B cell (primary cell): ENCODE data around the gene PRPS1. TPM values are rescaled to one million over a fixed set of nuclear protein-coding genes. Genes with fewer than 3 reads are reported as not detected.

ENCODE experiments used
- ATAC-seq: fragments of 200-7000 bp; cut with Tn5 transposase; one replicate; pipeline ENCODE4 v1.10.0; 2021; ENCODE audit warnings: low read depth, mild to moderate bottlenecking, moderate number of reproducible peaks, moderate library complexity
- CTCF ChIA-PET: fragments of 350-600 bp; sonication (Branson Sonifier 250); formaldehyde crosslinking; loops from one replicate; lab custom pipeline; 2021; ENCODE audit warnings: antibody characterized with exemption, inconsistent platforms; lab: Charles Lee
- POLR2A ChIA-PET: fragments of 350-600 bp; sonication (Branson Sonifier 250); formaldehyde crosslinking; loops from one replicate; lab custom pipeline; 2021; ENCODE audit warnings: antibody characterized with exemption; lab: Charles Lee
- DNase-seq: peaks from one replicate; pipeline ENCODE4 v3.0.0; 2013
- H2AFZ ChIP-seq: 2 replicates; pipeline ENCODE4 v1.6.1; 2012; ENCODE audit warnings: mild to moderate bottlenecking, low read depth, low read length; ENCODE audit not compliant: insufficient read depth, poor library complexity, severe bottlenecking
- H3K27ac ChIP-seq, 2 donors: 1 replicate in 1 of 2; 2 replicates in 1 of 2; pipeline ENCODE4 v1.5.1; 2012 to 2013; ENCODE audit warnings: low read length in 2 of 2, mild to moderate bottlenecking in 2 of 2, moderate library complexity in 1 of 2
- H3K27me3 ChIP-seq, 4 experiments: fragments of 200-600 bp in 1 of 4; sonication (generic) in 1 of 4; replicated peaks in 1 of 4; 1 replicate in 2 of 4; 2 replicates in 2 of 4; pipeline versions ENCODE4 v1.6.1 to v1.7.0; 2013 to 2016; ENCODE audit warnings: low read length in 3 of 4, mild to moderate bottlenecking in 2 of 4, mixed read lengths in 1 of 4, moderate library complexity in 1 of 4; ENCODE audit not compliant: insufficient read depth in 4 of 4, control insufficient read depth in 3 of 4; ENCODE audit errors: control extremely low read depth in 1 of 4
- H3K36me3 ChIP-seq, 2 experiments: replicated peaks in 1 of 2; 1 replicate in 1 of 2; 2 replicates in 1 of 2; pipeline versions ENCODE4 v1.6.1 to v1.7.1; 2013; ENCODE audit warnings: low read length in 1 of 2; ENCODE audit not compliant: insufficient read depth in 2 of 2, control insufficient read depth in 1 of 2; ENCODE audit errors: control extremely low read depth in 1 of 2, extremely low read depth in 1 of 2
- H3K4me1 ChIP-seq, 2 donors: fragments of 200-600 bp in 1 of 2; sonication (generic) in 1 of 2; 1 replicate in 1 of 2; 2 replicates in 1 of 2; pipeline versions ENCODE4 v1.5.1 to v1.6.1; 2013 to 2017; ENCODE audit warnings: low read length in 2 of 2; ENCODE audit not compliant: control insufficient read depth in 2 of 2, insufficient read depth in 2 of 2
- H3K4me2 ChIP-seq: replicated peaks from 2 replicates; pipeline ENCODE3; 2012; ENCODE audit warnings: mild to moderate bottlenecking, low read depth, low read length; ENCODE audit not compliant: poor library complexity, severe bottlenecking
- H3K4me3 ChIP-seq, 5 experiments: fragments of 200-600 bp in 1 of 5; sonication (generic) in 1 of 5; 1 replicate in 3 of 5; 2 replicates in 2 of 5; pipeline versions ENCODE4 v1.5.1 to v1.7.0; 2011 to 2016; ENCODE audit warnings: low read length in 4 of 5, mild to moderate bottlenecking in 4 of 5, low read depth in 2 of 5, control low read depth in 1 of 5, moderate library complexity in 1 of 5; ENCODE audit not compliant: insufficient read depth in 1 of 5; ENCODE audit errors: control extremely low read depth in 1 of 5, extremely low read depth in 1 of 5
- H3K79me2 ChIP-seq: fragments of 200-600 bp; sonication (generic); one replicate; pipeline ENCODE4 v1.6.0; 2016; ENCODE audit warnings: low read length; ENCODE audit not compliant: control insufficient read depth, insufficient read depth
- H3K9ac ChIP-seq: fragments of 200-600 bp; sonication (generic); 2 replicates; pipeline ENCODE4 v1.6.1; 2017; ENCODE audit warnings: mild to moderate bottlenecking, low read length, moderate library complexity
- H3K9me3 ChIP-seq, 3 donors: one replicate each; pipeline versions ENCODE4 v1.6.1 to v1.7.1; 2013; ENCODE audit warnings: low read length in 2 of 3; ENCODE audit not compliant: control insufficient read depth in 2 of 3, insufficient read depth in 1 of 3; ENCODE audit errors: control extremely low read depth in 1 of 3
- H4K20me1 ChIP-seq: 2 replicates; pipeline ENCODE4 v1.6.0; 2012; ENCODE audit warnings: mild to moderate bottlenecking, low read length; ENCODE audit not compliant: insufficient read depth, control insufficient read depth, poor library complexity, severe bottlenecking
- H3K27ac Mint-ChIP-seq: one replicate; pipeline ENCODE4 v1.8.0; 2021; ENCODE audit warnings: mixed read lengths
- H3K27me3 Mint-ChIP-seq: one replicate; pipeline ENCODE4 v1.8.0; 2021; ENCODE audit warnings: mixed read lengths
- H3K4me1 Mint-ChIP-seq: one replicate; pipeline ENCODE4 v1.8.0; 2021; ENCODE audit warnings: mixed read lengths
- H3K4me3 Mint-ChIP-seq: one replicate; pipeline ENCODE4 v1.8.0; 2021; ENCODE audit warnings: mixed read lengths
- H3K9me3 Mint-ChIP-seq: one replicate; pipeline ENCODE4 v1.8.0; 2022; ENCODE audit warnings: mixed read lengths; ENCODE audit not compliant: insufficient read depth
- EZH2 ChIP-seq: IDR thresholded peaks from 2 replicates; pipeline ENCODE4 v1.6.1; 2012; ENCODE audit warnings: borderline replicate concordance, low read depth, mild to moderate bottlenecking, moderate library complexity, low read length; ENCODE audit not compliant: insufficient read depth, poor library complexity, severe bottlenecking
- WGBS: methylation state at CpG from one replicate; pipeline ENCODE4 v1.1.5; 2013; ENCODE audit warnings: missing lambda C conversion rate; ENCODE audit not compliant: insufficient coverage; 5-methylcytosine and 5-hydroxymethylcytosine counted together
- intact Hi-C: fragments of 100-400 bp; cut with micrococcal nuclease; formaldehyde crosslinking; loops from one replicate; pipeline ENCODE4 v1.10.0; 2022
- polyA plus RNA-seq: library from polyadenylated mRNA; depleted of rRNA; stranded (reverse); fragments of >200 nt; gene quantifications from 2 replicates; pipeline ENCODE4 v1.2.3, GENCODE V29; 2012
- total RNA-seq, 2 donors: library from RNA; stranded (reverse); fragments of 120-200 nt in 1 of 2; gene quantifications; 1 replicate in 1 of 2; 2 replicates in 1 of 2; pipeline versions ENCODE4 v1.2.3 to v1.2.4, GENCODE V29; 2013 to 2022
- TF ChIP-seq, protein P1 (sequence below): fragments of 200-600 bp; IDR thresholded peaks from one replicate; pipeline ENCODE4 v1.8.0; 2022; ENCODE audit warnings: antibody characterized with exemption, mild to moderate bottlenecking

Gene PRPS1
- total and polyA plus RNA-seq, 2 donors (not counting 1 experiment from before 2014, with no cell fraction given), result 42.2 to 52.1 TPM

GRCh38 chrX:107624893-107625292, 3.4 kb upstream of the PRPS1 start:
- WGBS, result 100% methylated on average over 2 of the region's 2 CpGs
- Histone ChIP-seq H4K20me1 (no peaks in the 10 kb centered on the region), H3K4me2 (no peak overlapping the region), H3K27ac (no peak overlapping the region), H3K4me1 (peaks cover 4 to 12% of the 10 kb centered on the region in 2 donors), H3K27me3 (no peaks in the 10 kb centered on the region), H3K9ac (no peak overlapping the region), H3K4me3 (no peak overlapping the region), H3K79me2 (peaks cover 15% of the 10 kb centered on the region), H2AFZ (no peak overlapping the region), H3K36me3 (no peaks in the 10 kb centered on the region), H3K9me3 (no peaks in the 10 kb centered on the region)
- H3K4me3 Mint-ChIP-seq, result no peak overlapping the region
- ATAC-seq (no peak), DNase-seq (no peak)
- ChIA-PET POLR2A (no interaction called here), CTCF (no interaction called here)
- H3K4me1 Mint-ChIP-seq, result peaks cover 15% of the 10 kb centered on the region
- TF ChIP-seq EZH2, result no peak
- TF ChIP-seq, protein P1, sequence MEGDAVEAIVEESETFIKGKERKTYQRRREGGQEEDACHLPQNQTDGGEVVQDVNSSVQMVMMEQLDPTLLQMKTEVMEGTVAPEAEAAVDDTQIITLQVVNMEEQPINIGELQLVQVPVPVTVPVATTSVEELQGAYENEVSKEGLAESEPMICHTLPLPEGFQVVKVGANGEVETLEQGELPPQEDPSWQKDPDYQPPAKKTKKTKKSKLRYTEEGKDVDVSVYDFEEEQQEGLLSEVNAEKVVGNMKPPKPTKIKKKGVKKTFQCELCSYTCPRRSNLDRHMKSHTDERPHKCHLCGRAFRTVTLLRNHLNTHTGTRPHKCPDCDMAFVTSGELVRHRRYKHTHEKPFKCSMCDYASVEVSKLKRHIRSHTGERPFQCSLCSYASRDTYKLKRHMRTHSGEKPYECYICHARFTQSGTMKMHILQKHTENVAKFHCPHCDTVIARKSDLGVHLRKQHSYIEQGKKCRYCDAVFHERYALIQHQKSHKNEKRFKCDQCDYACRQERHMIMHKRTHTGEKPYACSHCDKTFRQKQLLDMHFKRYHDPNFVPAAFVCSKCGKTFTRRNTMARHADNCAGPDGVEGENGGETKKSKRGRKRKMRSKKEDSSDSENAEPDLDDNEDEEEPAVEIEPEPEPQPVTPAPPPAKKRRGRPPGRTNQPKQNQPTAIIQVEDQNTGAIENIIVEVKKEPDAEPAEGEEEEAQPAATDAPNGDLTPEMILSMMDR, result no peak
- H3K27me3 Mint-ChIP-seq, result peaks cover 3% of the 10 kb centered on the region
- H3K27ac Mint-ChIP-seq, result no peak overlapping the region
- intact Hi-C loops, result loop anchor here (5.0 kb wide), 1 partner anchor 623 kb away; the partner anchor contains the start of gene MORC4
- no peaks in the 10 kb centered on the region for H3K9me3 Mint-ChIP-seq

- TF ChIP-seq, protein P1, result no peak
- TF ChIP-seq EZH2, result no peak
- peaks cover 23% of the 10 kb centered on the region for H3K4me1 Mint-ChIP-seq
- POLR2A ChIA-PET, result interaction anchor here (0.7 kb wide), 1 partner anchor 485 kb away, joined by 4 read pairs; no protein-coding TSS in a partner anchor
- H3K27ac ChIP-seq, result no peak overlapping the region
- no peak overlapping the region for H3K27ac Mint-ChIP-seq
- CTCF ChIA-PET, result no interaction called here
- DNase-seq (no peak), ATAC-seq (no peak)
- H3K4me3 Mint-ChIP-seq, result no peak overlapping the region
- H3K4me2 ChIP-seq, result no peak overlapping the region
- H3K36me3 ChIP-seq, result no peaks in the 10 kb centered on the region
- WGBS, result no CpG with 5 or more reads among the region's 5 CpGs
- H3K27me3 Mint-ChIP-seq, result no peaks in the 10 kb centered on the region
- no peaks in the 10 kb centered on the region for H4K20me1 ChIP-seq
- H3K9ac ChIP-seq, result no peak overlapping the region
- peaks cover 23% of the 10 kb centered on the region for H3K79me2 ChIP-seq
- H3K9me3 ChIP-seq, result no peaks in the 10 kb centered on the region
- intact Hi-C loops, result loop anchor here (5.0 kb wide), 1 partner anchor 623 kb away; the partner anchor contains the start of gene MORC4
- H3K4me1 ChIP-seq, result peaks cover 8 to 19% of the 10 kb centered on the region in 2 donors
- H3K4me3 ChIP-seq, result no peak overlapping the region
- no peaks in the 10 kb centered on the region for H3K27me3 ChIP-seq
- H2AFZ ChIP-seq, result no peak overlapping the region
- no peaks in the 10 kb centered on the region for H3K9me3 Mint-ChIP-seq
Measured at GRCh38 chrX:107625739-107626138, 2.6 kb upstream of the PRPS1 start.
